ENCODE measurements around the gene PDHB.

Gene PDHB

DNA sequence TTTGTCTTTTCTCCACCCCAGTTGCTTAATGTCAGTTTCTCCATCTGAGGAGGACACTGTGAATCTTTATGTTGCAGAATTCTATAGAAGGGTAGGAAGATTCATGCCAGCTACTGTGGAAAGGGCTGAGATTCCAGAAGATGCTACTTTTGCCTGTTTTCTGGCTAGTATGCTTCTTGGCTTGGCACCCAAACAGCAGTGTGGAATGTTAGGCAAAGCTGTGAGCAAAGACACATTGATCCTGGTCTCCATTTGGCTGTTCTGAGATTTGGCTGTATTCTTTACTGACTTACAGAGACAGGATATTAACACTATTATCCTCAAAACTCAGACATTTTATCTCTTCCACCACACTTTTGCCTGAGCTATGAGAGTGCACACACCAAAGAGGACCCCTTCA is 39.3 kb downstream of the PDHB start:
- no peaks in the 10 kb centered on the region for H3K4me1 Mint-ChIP-seq
- no peaks in the 10 kb centered on the region for H3K27me3 Mint-ChIP-seq
- H3K4me3 Mint-ChIP-seq = no peak overlapping the region
- no peaks in the 10 kb centered on the region for H3K9me3 Mint-ChIP-seq
- H3K27ac Mint-ChIP-seq = no peak overlapping the region
- peaks cover 51% of the 10 kb centered on the region for H3K36me3 Mint-ChIP-seq
- ATAC-seq = no peak

DNA sequence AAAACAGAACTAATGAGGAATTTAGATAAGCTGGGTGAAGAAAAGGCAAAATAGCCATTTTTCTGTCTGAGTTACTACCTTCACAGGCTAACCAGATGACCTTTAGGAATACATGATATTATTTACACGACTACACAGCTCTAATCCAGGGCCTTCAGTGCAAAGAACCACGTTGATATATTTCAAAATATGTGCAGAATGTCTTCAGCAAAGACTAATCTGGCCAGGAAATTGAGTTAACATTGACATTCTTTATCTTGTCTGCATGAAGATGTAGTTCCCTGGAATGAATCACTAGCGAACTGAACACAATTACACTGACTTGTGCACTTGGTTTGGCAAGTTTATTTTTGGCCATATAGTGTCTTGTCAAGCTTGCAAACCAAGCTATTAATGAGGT is 41.5 kb downstream of the PDHB start:
- Mint-ChIP-seq H3K9me3 (no peaks in the 10 kb centered on the region), H3K4me1 (peaks cover 8% of the 10 kb centered on the region), H3K4me3 (no peak overlapping the region), H3K36me3 (peaks cover 40% of the 10 kb centered on the region), H3K27me3 (no peaks in the 10 kb centered on the region), H3K27ac (no peak overlapping the region)
- ATAC-seq = no peak

DNA sequence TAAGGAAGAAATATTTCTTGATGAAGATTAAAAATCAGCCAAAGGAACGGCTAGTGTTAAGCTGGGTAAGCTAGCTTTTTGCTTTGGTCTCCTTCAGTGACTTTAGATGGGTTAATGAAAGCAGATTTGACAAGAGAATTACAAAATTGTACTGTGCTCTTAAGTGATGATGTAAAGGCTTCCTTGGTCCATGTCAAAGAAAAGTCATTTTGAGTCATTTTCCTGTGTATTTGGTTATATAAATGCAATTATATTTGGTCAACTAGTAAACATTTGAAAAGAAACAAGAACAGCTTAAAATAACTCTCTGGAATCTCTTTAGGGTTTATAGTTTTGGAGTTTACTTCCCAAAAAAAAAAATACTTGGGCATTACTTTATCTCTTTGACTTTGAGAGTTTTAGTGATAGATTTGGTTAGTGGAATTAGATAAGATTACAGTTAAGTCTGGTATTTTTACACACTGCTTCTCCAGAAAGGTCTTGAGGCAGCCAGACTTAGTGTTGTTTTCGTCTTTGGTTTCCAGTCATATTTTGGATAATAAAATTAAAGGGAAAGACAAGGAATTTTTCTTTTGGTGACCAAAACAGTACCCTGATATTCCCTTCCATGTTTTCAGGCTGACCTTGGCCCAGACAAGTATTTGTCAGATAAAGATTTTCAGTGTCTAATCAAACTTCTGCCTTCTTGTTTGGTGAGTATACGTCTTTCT is 42.3 kb downstream of the PDHB start:
- Mint-ChIP-seq H3K36me3 (peaks cover 37% of the 10 kb centered on the region), H3K9me3 (no peaks in the 10 kb centered on the region), H3K27me3 (no peaks in the 10 kb centered on the region), H3K4me3 (no peak overlapping the region), H3K27ac (no peak overlapping the region), H3K4me1 (peaks cover 17% of the 10 kb centered on the region)
- no peak for ATAC-seq

DNA sequence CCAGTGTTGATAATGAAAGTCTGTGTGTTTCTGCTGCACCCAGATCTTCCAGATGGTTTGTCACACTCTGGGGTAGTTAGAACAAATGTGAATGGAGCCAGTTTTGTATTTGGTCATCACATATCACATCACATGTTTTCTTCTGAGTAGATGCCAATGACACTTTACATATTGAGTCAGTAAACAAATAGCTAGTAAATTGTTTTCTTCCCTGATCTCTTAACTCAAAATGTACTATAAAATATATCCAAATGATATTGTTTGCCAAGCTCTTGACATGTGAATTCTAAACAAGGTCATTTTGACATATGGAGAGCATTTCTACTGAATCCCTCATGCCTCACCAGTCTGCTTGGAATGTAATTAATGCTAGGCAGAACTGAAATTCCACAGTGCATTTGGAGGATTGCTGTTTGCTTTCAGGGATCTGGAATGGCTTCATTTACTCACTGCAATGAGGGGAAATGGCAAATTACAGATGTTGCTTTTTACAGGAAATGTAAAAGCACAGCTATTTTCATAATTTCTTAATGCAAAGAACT is 45.0 kb downstream of the PDHB start:
- H3K36me3 Mint-ChIP-seq = peaks cover 36% of the 10 kb centered on the region
- no peaks in the 10 kb centered on the region for H3K9me3 Mint-ChIP-seq
- ATAC-seq = no peak
- H3K4me1 Mint-ChIP-seq = peaks cover 26% of the 10 kb centered on the region
- peak overlapping the region; percentile 44 for H3K27ac Mint-ChIP-seq
- no peak overlapping the region for H3K4me3 Mint-ChIP-seq
- H3K27me3 Mint-ChIP-seq = no peaks in the 10 kb centered on the region

DNA sequence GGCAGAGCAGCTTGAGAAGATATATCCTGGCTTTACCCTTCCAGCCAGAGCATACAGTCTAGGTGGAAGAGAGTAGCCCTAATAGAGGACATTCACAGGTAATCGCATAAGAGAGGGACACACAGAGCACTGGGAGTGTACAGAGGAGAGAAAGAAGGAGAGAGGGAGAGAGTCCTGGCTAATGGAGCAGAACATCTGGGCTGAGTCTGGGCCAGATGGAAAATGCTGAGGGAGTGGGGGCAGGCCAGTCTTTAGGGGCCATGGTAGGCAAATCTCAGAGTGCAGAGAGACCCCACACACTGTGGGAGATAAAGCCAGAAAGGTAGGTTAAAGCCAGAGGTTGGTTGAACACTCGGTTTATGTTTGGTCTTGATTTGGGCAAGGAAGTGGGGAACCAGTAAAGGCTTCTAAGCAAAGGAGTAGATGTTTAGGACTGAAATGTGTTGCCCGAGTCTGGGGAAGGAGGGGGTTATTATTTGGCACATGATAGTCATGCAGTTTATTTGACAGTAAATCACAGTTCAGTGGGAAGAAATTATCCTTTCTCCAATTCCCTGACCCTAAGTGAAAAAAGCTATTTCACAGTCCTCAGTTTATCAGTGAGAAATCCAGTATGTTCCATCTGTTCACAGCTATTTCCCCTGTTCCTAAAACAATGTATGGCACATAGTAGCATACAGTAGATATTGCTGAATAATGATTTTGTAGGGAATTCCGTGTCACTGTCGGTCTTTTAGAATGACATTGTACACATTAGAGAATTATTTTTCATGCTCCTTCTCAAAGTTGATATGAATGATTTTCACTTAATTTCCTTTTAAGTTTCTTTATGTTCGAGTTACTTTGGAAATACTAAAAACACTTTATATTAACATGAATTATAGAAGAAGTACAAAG is 45.7 kb downstream of the PDHB start:
- H3K4me1 Mint-ChIP-seq = peaks cover 26% of the 10 kb centered on the region
- no peaks in the 10 kb centered on the region for H3K27me3 Mint-ChIP-seq
- no peak overlapping the region for H3K4me3 Mint-ChIP-seq
- peaks cover 36% of the 10 kb centered on the region for H3K36me3 Mint-ChIP-seq
- peak overlapping the region; percentile 62 for H3K27ac Mint-ChIP-seq
- no peaks in the 10 kb centered on the region for H3K9me3 Mint-ChIP-seq
- no peak for ATAC-seq

DNA sequence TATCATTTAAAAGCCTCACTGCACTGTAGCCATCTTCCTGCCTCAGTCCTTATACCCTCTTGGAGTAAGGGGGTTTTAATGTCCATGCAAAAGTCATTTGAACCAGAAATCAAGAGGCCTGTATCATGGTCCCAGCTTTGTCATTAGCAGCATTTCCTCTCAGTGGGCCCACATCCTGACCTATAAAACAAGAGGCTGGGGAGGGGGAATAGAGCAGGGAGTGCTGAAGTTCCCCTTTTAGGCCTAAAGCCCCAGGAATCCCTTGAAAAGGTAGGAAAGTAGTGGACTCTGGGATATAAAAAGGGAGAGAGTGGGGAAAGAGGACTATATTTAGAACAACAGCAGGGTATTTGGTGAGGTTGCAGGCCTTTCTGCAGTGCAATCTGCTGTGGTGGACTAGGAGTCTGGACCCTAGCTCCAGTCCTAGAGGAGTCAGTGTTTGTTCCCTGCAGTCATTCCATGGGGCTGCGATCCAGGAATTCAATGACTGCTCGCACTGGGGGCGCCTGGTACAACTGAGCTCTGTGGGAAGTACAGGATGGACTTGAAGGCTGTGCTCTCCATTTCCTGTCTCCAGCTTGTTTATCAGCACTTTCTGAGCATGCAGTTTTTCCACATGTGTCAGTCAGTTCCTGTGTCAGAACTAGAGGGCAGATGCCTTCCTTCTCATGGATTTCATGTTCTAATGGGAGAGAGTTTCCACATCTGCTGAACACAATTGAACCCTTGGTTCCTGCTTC is 46.8 kb downstream of the PDHB start:
- Mint-ChIP-seq H3K27ac (peak overlapping the region; percentile 62), H3K36me3 (peaks cover 37% of the 10 kb centered on the region), H3K4me1 (peaks cover 26% of the 10 kb centered on the region), H3K9me3 (no peaks in the 10 kb centered on the region), H3K4me3 (no peak overlapping the region), H3K27me3 (no peaks in the 10 kb centered on the region)
- no peak for ATAC-seq

DNA sequence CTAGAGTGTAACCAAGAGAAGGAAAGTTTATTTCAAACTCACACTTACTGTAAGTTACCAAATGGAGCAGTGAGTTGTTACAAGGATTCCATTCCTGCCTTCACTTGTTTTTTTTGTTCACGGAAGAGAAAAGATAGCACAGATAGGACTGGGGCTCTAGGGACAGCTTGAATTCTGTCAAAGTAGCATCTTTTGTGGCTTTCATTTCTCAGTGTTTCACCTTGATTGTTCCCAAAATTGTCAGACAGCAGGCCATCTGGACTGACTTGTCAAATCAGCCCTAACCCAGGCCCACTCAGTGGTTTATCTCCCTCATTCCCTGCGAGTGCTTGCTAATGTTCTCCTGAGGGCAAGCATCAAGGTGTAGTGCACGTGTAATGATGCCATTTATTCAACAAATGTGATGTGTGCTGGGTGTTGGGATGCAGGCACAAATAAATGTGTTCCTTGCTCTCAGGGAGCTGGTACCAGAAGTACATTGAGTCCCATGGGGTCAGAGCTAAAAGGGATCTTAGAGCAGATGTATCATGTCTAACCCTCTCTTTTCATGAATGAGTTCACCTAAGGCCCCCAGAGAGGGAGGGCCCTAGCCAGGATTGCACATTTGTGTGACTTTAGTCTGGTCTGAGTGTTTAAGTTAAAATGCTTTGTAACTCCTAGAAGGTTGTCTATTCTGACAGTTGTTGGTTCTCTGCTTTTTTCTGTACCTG is 49.1 kb downstream of the PDHB start:
- Mint-ChIP-seq H3K36me3 (peaks cover 32% of the 10 kb centered on the region), H3K27me3 (no peaks in the 10 kb centered on the region), H3K4me3 (no peak overlapping the region), H3K4me1 (peaks cover 34% of the 10 kb centered on the region), H3K27ac (peak overlapping the region; percentile 78), H3K9me3 (no peaks in the 10 kb centered on the region)
- ATAC-seq = peak; percentile 51

DNA sequence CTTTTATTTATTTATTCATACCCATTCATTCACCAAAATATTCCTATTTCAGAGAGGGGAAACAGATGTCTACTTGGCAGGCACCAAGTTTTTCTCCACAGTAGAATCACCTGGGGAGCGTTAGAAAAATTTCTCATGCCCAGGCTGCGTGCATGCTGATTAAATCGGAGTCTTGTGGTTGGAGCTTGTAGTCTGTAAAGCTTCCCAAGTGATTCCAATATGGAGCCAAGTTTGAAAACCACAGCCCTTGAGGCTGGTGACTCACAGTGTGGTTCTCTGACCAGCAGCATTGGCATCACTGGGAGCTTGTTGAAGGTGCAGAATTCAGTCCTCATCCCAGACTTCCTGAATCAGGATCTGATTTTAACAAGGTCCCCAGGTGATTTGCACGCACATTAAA is 49.7 kb downstream of the PDHB start:
- H3K27ac Mint-ChIP-seq = no peak overlapping the region
- peaks cover 40% of the 10 kb centered on the region for H3K4me1 Mint-ChIP-seq
- ATAC-seq = no peak
- H3K9me3 Mint-ChIP-seq = no peaks in the 10 kb centered on the region
- no peaks in the 10 kb centered on the region for H3K27me3 Mint-ChIP-seq
- H3K36me3 Mint-ChIP-seq = peaks cover 35% of the 10 kb centered on the region
- H3K4me3 Mint-ChIP-seq = no peak overlapping the region

DNA sequence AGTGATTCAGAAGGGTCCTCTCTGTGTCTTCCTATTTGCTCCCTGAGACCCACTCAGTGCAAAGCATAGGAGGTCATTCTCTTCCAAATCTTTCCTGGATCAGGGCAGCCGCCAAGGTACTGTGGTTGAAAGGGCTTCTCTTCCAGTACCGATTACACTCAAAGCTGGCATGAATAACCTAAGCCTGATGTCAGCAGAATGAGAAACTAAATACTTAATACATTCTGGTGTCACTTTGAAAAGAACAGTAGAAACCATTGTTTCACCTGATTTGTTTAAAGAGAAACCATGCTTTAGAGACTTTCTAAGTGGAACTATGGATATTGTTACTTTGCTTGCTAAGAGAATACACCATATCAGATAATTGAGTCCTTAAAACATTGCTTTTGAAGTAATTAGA is 50.2 kb downstream of the PDHB start:
- Mint-ChIP-seq H3K9me3 (no peaks in the 10 kb centered on the region), H3K4me1 (peaks cover 40% of the 10 kb centered on the region), H3K36me3 (peaks cover 35% of the 10 kb centered on the region), H3K27ac (no peak overlapping the region), H3K4me3 (no peak overlapping the region), H3K27me3 (no peaks in the 10 kb centered on the region)
- ATAC-seq = no peak

DNA sequence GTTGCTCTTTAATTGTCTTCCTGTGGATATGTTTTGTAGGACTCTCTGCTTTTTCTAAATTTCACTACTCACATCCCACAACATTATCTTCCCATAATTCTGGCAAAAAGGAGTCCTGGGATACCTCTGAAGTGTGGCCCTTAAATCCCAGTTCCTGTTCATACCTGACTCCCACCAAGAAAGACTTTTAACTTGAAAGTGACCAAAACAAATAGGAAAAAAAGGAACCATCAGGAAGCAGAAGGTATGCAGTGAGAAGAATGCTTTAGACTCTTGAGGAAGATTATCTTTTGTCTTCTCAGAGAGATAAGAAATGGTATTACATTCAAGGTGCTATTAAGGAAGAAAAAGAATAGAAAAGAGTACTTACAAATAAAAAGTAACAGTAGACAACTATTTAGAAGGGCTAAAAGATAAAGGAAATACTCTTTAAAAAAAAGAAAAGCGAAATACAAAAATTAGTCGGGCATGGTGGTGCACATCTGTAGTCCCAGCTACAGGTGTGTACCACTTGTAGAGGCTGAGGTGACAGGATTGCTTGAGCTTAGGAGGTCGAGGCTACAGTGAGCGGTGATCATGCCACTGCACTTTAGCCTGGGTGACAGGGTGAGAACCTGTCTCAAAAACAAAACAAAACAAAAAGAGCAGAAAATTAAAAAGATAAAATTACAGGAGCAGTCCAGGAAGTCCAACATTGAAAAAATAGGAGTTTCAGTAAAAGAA is 54.1 kb downstream of the PDHB start:
- Mint-ChIP-seq H3K36me3 (peaks cover 29% of the 10 kb centered on the region), H3K9me3 (no peaks in the 10 kb centered on the region), H3K4me3 (no peak overlapping the region), H3K27me3 (no peaks in the 10 kb centered on the region), H3K27ac (peak overlapping the region; percentile 76), H3K4me1 (peaks cover 19% of the 10 kb centered on the region)
- ATAC-seq = no peak

DNA sequence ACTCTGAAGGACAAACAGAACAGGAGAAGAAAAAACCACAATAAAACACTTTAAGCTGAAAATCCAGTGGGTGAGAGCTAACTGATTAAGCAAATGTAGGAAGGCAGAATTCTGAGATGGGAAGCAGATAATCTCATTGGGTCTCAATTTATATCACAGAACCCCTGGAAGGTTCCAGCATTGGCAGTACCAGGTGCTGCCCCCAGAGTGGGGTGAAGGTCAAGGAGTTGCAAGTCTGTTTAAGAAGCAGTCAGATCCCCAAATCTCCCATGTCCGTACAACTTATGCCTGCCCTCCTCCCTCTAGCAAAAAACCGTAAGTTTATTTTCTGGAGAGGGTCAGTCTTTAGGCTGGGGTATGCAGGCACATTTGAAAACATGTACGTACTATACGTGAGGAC is 55.9 kb downstream of the PDHB start:
- Mint-ChIP-seq H3K36me3 (peaks cover 31% of the 10 kb centered on the region), H3K4me1 (peaks cover 22% of the 10 kb centered on the region), H3K27me3 (no peaks in the 10 kb centered on the region), H3K27ac (peak overlapping the region; percentile 40), H3K4me3 (no peak overlapping the region), H3K9me3 (no peaks in the 10 kb centered on the region)
- ATAC-seq = no peak

Data from stimulated activated memory B cell treated with anti-CD40 and anti-IgM and Interleukin-4, amounts not matched to agents 10 μg/mL and 1 μg/mL and 100 μg/mL, for 72 hours (primary cell).